ENCODE data around the gene ATXN7L1. TPM values are rescaled to one million over a fixed set of nuclear protein-coding genes. Genes with fewer than 3 reads are reported as not detected.

ATXN7L1 gene
- total and polyA plus RNA-seq, 4 donors = 7.1 to 11.0 (median 8.5) TPM

DNA sequence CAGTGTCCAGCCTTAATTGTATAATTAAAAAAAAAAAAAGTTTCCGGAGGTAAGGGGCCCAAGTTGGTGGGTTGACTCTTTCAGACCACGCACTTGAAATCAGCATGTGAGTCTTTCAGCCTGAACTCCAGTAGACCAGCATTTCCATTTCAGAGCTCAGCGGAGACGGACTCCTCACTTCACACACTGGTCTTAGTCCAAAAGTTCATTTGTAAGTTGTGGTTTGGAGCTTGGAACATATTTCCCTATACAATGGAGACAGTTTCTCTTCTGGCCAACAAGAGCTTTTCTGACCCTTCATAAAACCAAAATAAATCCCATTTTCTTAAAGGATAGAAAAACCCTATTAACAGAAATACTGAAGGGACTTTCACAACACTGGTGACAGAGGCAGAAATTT lies 41.0 kb downstream of the ATXN7L1 start:
- peaks cover 41% of the 10 kb centered on the region for H3K4me1 ChIP-seq (ENCODE audit: control insufficient read depth, insufficient read depth, low read length)
- 67% methylated on average over 1 of the region's 4 CpGs for whole genome bisulfite sequencing (ENCODE audit: insufficient coverage)
- H3K27me3 ChIP-seq (ENCODE audit: control insufficient read depth, insufficient read depth, low read length) = peaks cover 5% of the 10 kb centered on the region
- H3K9me3 ChIP-seq (ENCODE audit: control insufficient read depth, insufficient read depth, low read length) = no peaks in the 10 kb centered on the region
- DNase-seq (ENCODE audit: low read depth in 4 of 6, low spot score in 6 of 6) = no peak
- H3K36me3 ChIP-seq (ENCODE audit: control insufficient read depth, insufficient read depth, low read length) = no peaks in the 10 kb centered on the region
- H3K27ac ChIP-seq (ENCODE audit: low read depth, low read length) = no peak overlapping the region
- H3K4me3 ChIP-seq (ENCODE audit: low read depth, low read length) = no peak overlapping the region

DNA sequence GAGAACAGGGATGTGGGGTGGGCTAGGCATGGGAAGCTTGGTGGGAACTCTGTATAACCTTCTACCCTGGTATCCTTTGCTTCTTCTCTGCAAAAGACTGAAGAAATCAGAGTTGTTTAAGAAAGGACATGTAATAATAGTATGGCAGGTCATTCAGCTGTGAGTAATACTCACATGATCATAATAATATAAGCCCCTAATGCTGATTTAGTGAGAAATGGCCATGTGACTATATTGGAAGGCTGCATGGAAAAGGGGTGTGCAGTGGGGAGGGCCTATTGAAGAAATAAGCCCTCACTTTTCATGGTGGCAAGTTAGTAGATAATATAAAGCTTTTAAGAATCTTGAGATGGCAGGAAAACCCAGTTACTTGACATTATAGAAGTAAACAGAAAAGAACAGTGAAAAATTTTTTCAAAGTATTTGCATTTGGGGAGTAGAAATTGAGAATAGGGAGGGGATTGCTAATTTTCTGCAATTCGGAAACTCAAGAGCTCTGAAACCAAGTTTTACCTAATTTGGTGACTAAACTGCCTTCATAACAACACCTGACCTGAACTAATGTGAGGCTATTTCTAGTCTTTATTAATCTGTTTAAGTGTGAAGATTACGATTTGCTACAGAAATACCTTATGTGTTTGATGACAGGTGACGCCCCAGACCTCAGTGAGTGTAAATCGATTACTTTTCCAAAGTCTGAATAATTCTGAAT lies 44.4 kb downstream of the ATXN7L1 start:
- no peak for DNase-seq (ENCODE audit: low read depth in 4 of 6, low spot score in 6 of 6)
- 100% methylated on average over 2 of the region's 4 CpGs for WGBS (ENCODE audit: insufficient coverage)
- Histone ChIP-seq H3K9me3 (ENCODE audit: control insufficient read depth, insufficient read depth, low read length) (no peaks in the 10 kb centered on the region), H3K4me1 (ENCODE audit: control insufficient read depth, insufficient read depth, low read length) (peaks cover 13% of the 10 kb centered on the region), H3K4me3 (ENCODE audit: low read depth, low read length) (no peak overlapping the region), H3K27ac (ENCODE audit: low read depth, low read length) (no peak overlapping the region), H3K36me3 (ENCODE audit: control insufficient read depth, insufficient read depth, low read length) (no peaks in the 10 kb centered on the region), H3K27me3 (ENCODE audit: control insufficient read depth, insufficient read depth, low read length) (peaks cover 5% of the 10 kb centered on the region)

DNA sequence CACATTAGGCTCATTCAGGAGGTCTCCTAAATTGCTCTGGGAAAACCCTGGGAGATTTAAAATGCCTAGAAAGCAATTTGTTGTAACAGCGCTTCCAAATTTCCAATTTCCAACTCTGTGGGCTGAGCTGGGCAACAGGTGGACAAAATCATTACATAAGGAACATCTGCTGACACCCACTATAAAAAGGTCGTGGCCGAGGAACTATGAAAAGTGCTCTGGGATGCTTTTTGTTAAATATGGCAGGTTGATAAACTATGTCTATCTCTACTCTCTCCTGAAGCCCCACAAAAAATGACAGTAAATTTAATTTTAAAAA lies 45.1 kb downstream of the ATXN7L1 start:
- no peaks in the 10 kb centered on the region for H3K36me3 ChIP-seq (ENCODE audit: control insufficient read depth, insufficient read depth, low read length)
- no peak overlapping the region for H3K27ac ChIP-seq (ENCODE audit: low read depth, low read length)
- no peak overlapping the region for H3K4me3 ChIP-seq (ENCODE audit: low read depth, low read length)
- H3K27me3 ChIP-seq (ENCODE audit: control insufficient read depth, insufficient read depth, low read length) = peaks cover 5% of the 10 kb centered on the region
- no peaks in the 10 kb centered on the region for H3K9me3 ChIP-seq (ENCODE audit: control insufficient read depth, insufficient read depth, low read length)
- peak in 2 of 6 donors; percentile 26 to 85 for DNase-seq (ENCODE audit: low read depth in 4 of 6, low spot score in 6 of 6)
- 40% methylated on average over 1 of the region's 3 CpGs for WGBS (ENCODE audit: insufficient coverage)
- peaks cover 13% of the 10 kb centered on the region for H3K4me1 ChIP-seq (ENCODE audit: control insufficient read depth, insufficient read depth, low read length)

DNA sequence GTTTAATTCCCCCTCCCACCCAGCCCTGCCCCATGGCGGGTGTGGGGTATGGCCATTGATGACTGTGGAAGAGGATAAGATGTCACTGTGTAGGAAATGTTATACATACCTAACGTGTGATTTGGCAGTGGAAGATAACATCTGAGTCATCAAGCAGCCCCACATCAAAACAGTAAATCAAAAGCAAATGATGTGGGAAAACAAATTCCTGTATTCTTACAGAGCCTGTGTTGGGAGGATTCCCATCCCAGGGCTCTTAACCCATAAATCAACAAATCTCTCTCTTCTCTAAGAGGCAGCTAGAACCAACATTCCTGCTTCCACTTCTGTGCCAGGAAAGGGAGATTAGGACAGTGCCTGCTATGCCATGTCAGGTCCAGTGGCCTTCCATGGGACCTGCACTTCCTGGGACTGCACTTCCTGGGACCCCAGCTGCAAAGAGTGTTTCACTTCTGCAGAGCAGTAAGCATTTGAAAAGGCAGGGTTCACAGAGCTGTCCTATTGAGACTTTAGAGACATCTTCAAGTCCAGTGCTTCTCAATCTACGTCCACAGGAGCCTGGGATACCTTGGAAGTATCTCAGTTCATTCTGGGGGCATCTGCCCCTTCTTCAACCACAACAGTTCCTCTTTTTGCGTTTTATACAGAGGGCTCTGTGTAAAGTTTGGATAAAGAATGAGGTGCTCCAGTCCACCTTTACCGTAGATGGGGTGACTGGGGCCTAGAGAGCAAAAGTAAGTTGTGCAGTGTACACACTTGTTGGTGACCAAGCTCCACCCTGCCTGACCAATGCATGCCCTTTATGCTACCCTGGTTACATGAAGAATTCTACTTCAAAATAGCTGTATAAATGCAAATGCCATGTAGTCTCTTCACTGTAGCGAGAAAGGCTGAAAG lies 45.7 kb downstream of the ATXN7L1 start:
- 20% methylated on average over 2 of the region's 6 CpGs for WGBS (ENCODE audit: insufficient coverage)
- peaks cover 5% of the 10 kb centered on the region for H3K27me3 ChIP-seq (ENCODE audit: control insufficient read depth, insufficient read depth, low read length)
- H3K4me1 ChIP-seq (ENCODE audit: control insufficient read depth, insufficient read depth, low read length) = peaks cover 10% of the 10 kb centered on the region
- DNase-seq (ENCODE audit: low read depth in 4 of 6, low spot score in 6 of 6) = no peak
- no peak overlapping the region for H3K4me3 ChIP-seq (ENCODE audit: low read depth, low read length)
- H3K9me3 ChIP-seq (ENCODE audit: control insufficient read depth, insufficient read depth, low read length) = no peaks in the 10 kb centered on the region
- H3K36me3 ChIP-seq (ENCODE audit: control insufficient read depth, insufficient read depth, low read length) = no peaks in the 10 kb centered on the region
- H3K27ac ChIP-seq (ENCODE audit: low read depth, low read length) = no peak overlapping the region

DNA sequence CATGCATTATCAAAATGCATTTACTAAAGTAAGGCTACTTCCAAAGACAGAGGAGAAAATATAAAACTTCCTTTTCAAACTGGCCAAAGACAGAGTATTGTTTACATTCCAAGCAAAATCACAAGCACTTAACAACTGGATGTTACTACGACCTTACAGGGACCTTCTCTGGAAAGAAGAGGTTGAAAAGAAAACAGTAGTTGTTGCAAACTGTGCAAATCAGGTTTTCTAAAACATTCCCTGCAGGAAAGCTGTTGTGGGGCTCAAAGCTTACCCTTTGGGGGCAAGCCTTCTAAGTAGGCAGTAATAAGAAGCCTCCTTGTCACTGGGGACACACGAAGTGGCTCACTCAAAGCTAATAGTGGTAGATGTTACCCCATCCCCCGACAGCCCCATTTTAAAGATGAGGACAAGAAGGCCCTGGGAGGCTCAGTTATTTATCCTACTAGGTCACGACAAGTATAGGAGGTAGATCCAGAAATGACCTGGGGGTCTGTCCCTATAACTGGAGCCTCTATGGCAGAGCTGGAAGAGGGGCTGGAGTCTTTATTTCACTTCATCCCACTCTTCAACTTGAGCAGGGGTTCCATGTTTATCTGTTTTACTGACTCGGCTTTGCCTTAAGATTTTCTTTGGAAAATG lies 46.6 kb downstream of the ATXN7L1 start:
- Histone ChIP-seq H3K9me3 (ENCODE audit: control insufficient read depth, insufficient read depth, low read length) (no peaks in the 10 kb centered on the region), H3K4me3 (ENCODE audit: low read depth, low read length) (no peak overlapping the region), H3K27me3 (ENCODE audit: control insufficient read depth, insufficient read depth, low read length) (peaks cover 4% of the 10 kb centered on the region), H3K36me3 (ENCODE audit: control insufficient read depth, insufficient read depth, low read length) (no peaks in the 10 kb centered on the region), H3K27ac (ENCODE audit: low read depth, low read length) (no peak overlapping the region), H3K4me1 (ENCODE audit: control insufficient read depth, insufficient read depth, low read length) (peaks cover 5% of the 10 kb centered on the region)
- no peak for DNase-seq (ENCODE audit: low read depth in 4 of 6, low spot score in 6 of 6)
- WGBS (ENCODE audit: insufficient coverage) = 43% methylated on average over 1 of the region's 5 CpGs

DNA sequence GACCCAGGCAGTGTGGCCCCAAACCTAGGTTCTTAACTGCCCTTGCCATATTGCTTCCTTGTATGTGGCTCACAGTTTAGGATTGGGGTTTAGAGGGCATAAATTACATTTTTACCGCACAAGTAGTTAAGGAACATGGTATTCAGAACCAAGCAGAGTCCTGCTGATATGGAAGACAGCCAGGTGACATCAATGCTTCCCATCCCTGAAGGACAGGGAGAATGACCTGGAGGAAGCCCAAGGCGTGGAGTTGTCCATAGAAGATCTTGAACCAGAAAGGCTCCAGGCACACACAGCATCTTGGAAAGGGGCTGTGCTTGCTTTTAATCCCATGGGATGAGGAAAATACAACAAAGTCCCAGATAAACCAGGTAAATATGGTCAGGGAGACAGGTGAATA lies 48.3 kb downstream of the ATXN7L1 start:
- DNase-seq (ENCODE audit: low read depth in 4 of 6, low spot score in 6 of 6) = no peak
- no peaks in the 10 kb centered on the region for H3K36me3 ChIP-seq (ENCODE audit: control insufficient read depth, insufficient read depth, low read length)
- H3K4me1 ChIP-seq (ENCODE audit: control insufficient read depth, insufficient read depth, low read length) = no peaks in the 10 kb centered on the region
- H3K9me3 ChIP-seq (ENCODE audit: control insufficient read depth, insufficient read depth, low read length) = peaks cover 3% of the 10 kb centered on the region
- H3K4me3 ChIP-seq (ENCODE audit: low read depth, low read length) = no peak overlapping the region
- H3K27me3 ChIP-seq (ENCODE audit: control insufficient read depth, insufficient read depth, low read length) = no peaks in the 10 kb centered on the region
- WGBS (ENCODE audit: insufficient coverage) = 89% methylated on average over 1 of the region's 2 CpGs
- no peak overlapping the region for H3K27ac ChIP-seq (ENCODE audit: low read depth, low read length)

DNA sequence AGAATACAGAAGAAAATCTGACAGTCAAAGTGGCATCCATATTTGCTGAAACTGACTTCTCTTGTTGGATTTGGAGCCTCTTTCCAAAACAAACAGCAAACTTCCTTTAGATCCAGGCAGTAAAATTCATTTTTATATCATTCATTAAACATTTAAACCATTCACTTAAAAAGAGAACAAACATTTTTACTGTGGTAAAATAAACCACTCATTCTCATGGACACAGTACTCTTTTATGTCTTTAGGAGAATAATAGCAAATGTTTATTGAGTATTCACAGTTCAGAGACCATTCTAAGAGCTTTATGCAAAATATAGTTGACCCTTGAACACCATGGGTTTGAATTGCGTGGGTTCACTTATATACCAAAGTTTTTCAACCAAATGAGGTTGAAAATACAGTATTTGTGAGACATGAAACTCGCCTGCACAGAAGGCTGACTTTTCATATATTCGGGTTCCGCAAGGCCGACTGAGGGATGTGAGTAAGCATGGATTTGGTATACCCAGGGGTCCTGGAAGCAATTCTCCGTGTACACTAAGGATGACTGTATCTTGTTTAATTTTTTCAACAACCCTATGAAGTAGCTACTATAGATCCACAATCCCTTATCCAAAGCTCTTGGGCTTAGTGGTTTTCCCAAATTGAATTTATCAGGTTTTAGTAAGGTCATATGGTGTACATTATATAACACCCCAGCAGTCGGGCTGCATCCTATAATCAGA lies 49.1 kb downstream of the ATXN7L1 start:
- Histone ChIP-seq H3K36me3 (ENCODE audit: control insufficient read depth, insufficient read depth, low read length) (no peaks in the 10 kb centered on the region), H3K9me3 (ENCODE audit: control insufficient read depth, insufficient read depth, low read length) (peaks cover 3% of the 10 kb centered on the region), H3K4me1 (ENCODE audit: control insufficient read depth, insufficient read depth, low read length) (no peaks in the 10 kb centered on the region), H3K27me3 (ENCODE audit: control insufficient read depth, insufficient read depth, low read length) (no peaks in the 10 kb centered on the region), H3K4me3 (ENCODE audit: low read depth, low read length) (no peak overlapping the region), H3K27ac (ENCODE audit: low read depth, low read length) (no peak overlapping the region)
- WGBS (ENCODE audit: insufficient coverage) = no CpG with 5 or more reads among the region's 7 CpGs
- DNase-seq (ENCODE audit: low read depth in 4 of 6, low spot score in 6 of 6) = no peak

DNA sequence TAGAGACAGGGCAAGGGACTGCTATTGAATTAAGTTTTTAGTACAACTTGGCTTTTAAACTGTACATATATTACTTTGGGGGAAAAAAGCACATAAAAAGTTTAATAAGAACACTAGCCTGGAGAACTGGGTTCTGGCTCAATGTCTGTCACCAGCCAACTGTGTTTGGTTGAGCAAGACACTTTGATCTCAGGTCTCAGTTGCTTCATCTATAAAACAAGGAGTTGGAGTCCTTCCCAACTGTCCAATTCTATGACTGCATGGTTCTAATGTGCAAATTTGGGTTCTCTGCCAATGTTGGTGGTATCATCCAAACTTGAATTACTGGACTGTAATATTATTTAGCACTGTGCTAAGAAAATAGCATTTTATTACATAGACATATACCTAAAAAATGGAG lies 50.3 kb downstream of the ATXN7L1 start:
- no peaks in the 10 kb centered on the region for H3K36me3 ChIP-seq (ENCODE audit: control insufficient read depth, insufficient read depth, low read length)
- no peaks in the 10 kb centered on the region for H3K4me1 ChIP-seq (ENCODE audit: control insufficient read depth, insufficient read depth, low read length)
- no peaks in the 10 kb centered on the region for H3K27me3 ChIP-seq (ENCODE audit: control insufficient read depth, insufficient read depth, low read length)
- DNase-seq (ENCODE audit: low read depth in 4 of 6, low spot score in 6 of 6) = no peak
- H3K9me3 ChIP-seq (ENCODE audit: control insufficient read depth, insufficient read depth, low read length) = peaks cover 3% of the 10 kb centered on the region
- H3K27ac ChIP-seq (ENCODE audit: low read depth, low read length) = no peak overlapping the region
- H3K4me3 ChIP-seq (ENCODE audit: low read depth, low read length) = no peak overlapping the region

DNA sequence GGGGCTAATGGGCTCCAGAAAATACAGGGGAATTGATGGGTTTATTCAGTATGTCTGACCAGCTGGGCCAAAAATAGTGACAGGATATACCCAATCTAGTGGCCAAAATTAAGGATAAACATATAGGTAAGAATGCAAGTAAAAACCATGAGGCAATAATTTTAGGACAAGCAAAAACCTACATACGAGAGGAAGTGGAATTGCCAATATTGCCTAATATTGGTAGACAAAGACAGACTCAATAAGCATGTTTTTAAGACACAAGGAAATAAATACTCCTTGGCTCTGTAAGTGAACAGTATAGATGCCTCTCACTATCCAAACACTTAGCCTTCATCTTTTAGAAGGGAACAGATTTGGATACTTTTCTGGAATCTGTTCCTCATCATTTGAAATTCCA lies 51.0 kb downstream of the ATXN7L1 start:
- no peak for DNase-seq (ENCODE audit: low read depth in 4 of 6, low spot score in 6 of 6)
- WGBS (ENCODE audit: insufficient coverage) = no CpG with 5 or more reads among the region's 1 CpG
- no peaks in the 10 kb centered on the region for H3K27me3 ChIP-seq (ENCODE audit: control insufficient read depth, insufficient read depth, low read length)

More for the DNA sequence above, 51.0 kb downstream of the ATXN7L1 start:
- no peak overlapping the region for H3K27ac ChIP-seq (ENCODE audit: low read depth, low read length)
- no peak overlapping the region for H3K4me3 ChIP-seq (ENCODE audit: low read depth, low read length)
- no peaks in the 10 kb centered on the region for H3K36me3 ChIP-seq (ENCODE audit: control insufficient read depth, insufficient read depth, low read length)
- no peaks in the 10 kb centered on the region for H3K4me1 ChIP-seq (ENCODE audit: control insufficient read depth, insufficient read depth, low read length)
- H3K9me3 ChIP-seq (ENCODE audit: control insufficient read depth, insufficient read depth, low read length) = peaks cover 3% of the 10 kb centered on the region

All from spinal cord (tissue), 10 donors.